A549 (cell line): ENCODE results near the gene RPTOR.

Source experiments
- CHD2 ChIP-seq: fragments of 150-350 bp; IDR thresholded peaks from 2 replicates; pipeline ENCODE4 v1.6.1; 2014; ENCODE audit warnings: low read length; ENCODE audit not compliant: partially characterized antibody
- CTCF ChIP-seq: fragments of >200 bp; sonication (Bioruptor Twin); formaldehyde crosslinking; IDR thresholded peaks from 3 replicates; pipeline ENCODE4 v1.5.1; 2016
- EP300 ChIP-seq, 2 experiments: fragments of >200 bp; sonication (Bioruptor Twin); formaldehyde crosslinking; IDR thresholded peaks; 2 replicates in 1 of 2; 3 replicates in 1 of 2; pipeline ENCODE4 v1.6.1; 2016 to 2017
- JUN ChIP-seq, 2 experiments: fragments of >200 bp; sonication (Bioruptor Twin); formaldehyde crosslinking; IDR thresholded peaks; 2 replicates in 1 of 2; 3 replicates in 1 of 2; pipeline ENCODE4 v1.6.1; 2016 to 2017
- MYC ChIP-seq: IDR thresholded peaks from 2 replicates; pipeline ENCODE4 v1.6.1; 2012; ENCODE audit warnings: mild to moderate bottlenecking, inconsistent platforms, low read length, improper control_type of control experiment, borderline replicate concordance
- POLR2A ChIP-seq: IDR thresholded peaks from 2 replicates; pipeline ENCODE4 v1.6.1; 2012; ENCODE audit warnings: mild to moderate bottlenecking, low read length
- RAD21 ChIP-seq, 2 experiments: fragments of >200 bp in 1 of 2; sonication (Bioruptor Twin) in 1 of 2; formaldehyde crosslinking in 1 of 2; IDR thresholded peaks in 1 of 2; conservative IDR thresholded peaks in 1 of 2; 2 replicates in 1 of 2; 3 replicates in 1 of 2; pipeline ENCODE4 v1.6.1; 2012 to 2018; ENCODE audit warnings: inconsistent platforms in 1 of 2
- REST ChIP-seq: fragments of 200-600 bp; sonication (generic); IDR thresholded peaks from 2 replicates; pipeline ENCODE4 v1.6.1; 2016; ENCODE audit warnings: antibody characterized with exemption, mild to moderate bottlenecking, moderate library complexity
- RFX5 ChIP-seq: fragments of 450-650 bp; IDR thresholded peaks from 2 replicates; pipeline ENCODE4 v1.7.1; 2014; ENCODE audit warnings: antibody characterized with exemption, mild to moderate bottlenecking, moderate library complexity
- TP53 ChIP-seq: fragments of 250-450 bp; sonication (Bioruptor Pico); IDR thresholded peaks from 2 replicates; pipeline ENCODE4 v1.5.0; 2021; ENCODE audit warnings: mild to moderate bottlenecking, moderate library complexity

GRCh38 chr17:80501741-80502577 lies 42.7 kb upstream of the RPTOR start:
- no peak for TF ChIP-seq CHD2
- TF ChIP-seq REST: no peak
- TF ChIP-seq POLR2A: no peak
- no peak for TF ChIP-seq CTCF
- TF ChIP-seq JUN (IDR thresholded peaks at IDR 0.05): peak in 1 of 2 experiments; percentile 82; a peak in 3 of 5 replicates
- peak in 1 of 2 experiments; percentile 11; a peak in 1 of 5 replicates for TF ChIP-seq RAD21 (conservative IDR thresholded peaks at IDR 0.05 in 1 of 2, IDR thresholded peaks at IDR 0.05 in 1 of 2)
- no peak for TF ChIP-seq TP53 (CRISPR knock-in tag)
- no peak for TF ChIP-seq RFX5
- peak; percentile 84 to 90; a peak in 4 of 5 replicates for TF ChIP-seq EP300 (IDR thresholded peaks at IDR 0.05)
- no peak for TF ChIP-seq MYC
